Measurements from ENCODE around the gene RGS3.

Gene RGS3

GRCh38 chr9:113635586-113635985 lies 172.1 kb downstream of the RGS3 start:
- H3K4me1 ChIP-seq (ENCODE audit: insufficient read depth, low read length, severe bottlenecking) = no peaks in the 10 kb centered on the region
- H3K9me3 ChIP-seq (ENCODE audit: low read length) = no peaks in the 10 kb centered on the region
- no peak overlapping the region for H3K27ac ChIP-seq (ENCODE audit: low read depth, low read length, poor library complexity, severe bottlenecking)
- H3K79me2 ChIP-seq (ENCODE audit: insufficient read depth, low read length) = no peaks in the 10 kb centered on the region
- no peak overlapping the region for H3K4me3 ChIP-seq (ENCODE audit: low read depth, low read length, poor library complexity, severe bottlenecking)
- H2AFZ ChIP-seq (ENCODE audit: low read length) = no peak overlapping the region
- H3K36me3 ChIP-seq (ENCODE audit: insufficient read depth, low read length) = no peaks in the 10 kb centered on the region
- H3K4me2 ChIP-seq (ENCODE audit: low read length) = no peak overlapping the region
- H3K27me3 ChIP-seq (ENCODE audit: insufficient read depth, low read length) = no peaks in the 10 kb centered on the region
- H3F3A ChIP-seq (ENCODE audit: insufficient read depth, low read length) = no peaks in the 10 kb centered on the region
- no peak for TF ChIP-seq CTCF (IDR thresholded peaks at IDR 0.05; ENCODE audit: low read length)
- TF ChIP-seq EZH2 (IDR thresholded peaks at IDR 0.05; ENCODE audit: borderline replicate concordance, low read length) = no peak
- H3K9me2 ChIP-seq (ENCODE audit: low read depth, low read length) = no peaks in the 10 kb centered on the region
- H4K20me1 ChIP-seq (ENCODE audit: insufficient read depth, low read length) = no peaks in the 10 kb centered on the region
- no peak overlapping the region for H3K9ac ChIP-seq (ENCODE audit: low read length)

GRCh38 chr9:113636165-113636564 lies 172.6 kb downstream of the RGS3 start:
- Histone ChIP-seq H3K4me2 (ENCODE audit: low read length) (no peak overlapping the region), H3F3A (ENCODE audit: insufficient read depth, low read length) (no peaks in the 10 kb centered on the region), H3K9me3 (ENCODE audit: low read length) (no peaks in the 10 kb centered on the region), H3K79me2 (ENCODE audit: insufficient read depth, low read length) (no peaks in the 10 kb centered on the region), H3K4me3 (ENCODE audit: low read depth, low read length, poor library complexity, severe bottlenecking) (no peak overlapping the region), H3K9ac (ENCODE audit: low read length) (no peak overlapping the region), H3K27ac (ENCODE audit: low read depth, low read length, poor library complexity, severe bottlenecking) (no peak overlapping the region), H2AFZ (ENCODE audit: low read length) (no peak overlapping the region), H3K36me3 (ENCODE audit: insufficient read depth, low read length) (no peaks in the 10 kb centered on the region), H3K9me2 (ENCODE audit: low read depth, low read length) (no peaks in the 10 kb centered on the region), H3K27me3 (ENCODE audit: insufficient read depth, low read length) (no peaks in the 10 kb centered on the region), H4K20me1 (ENCODE audit: insufficient read depth, low read length) (no peaks in the 10 kb centered on the region), H3K4me1 (ENCODE audit: insufficient read depth, low read length, severe bottlenecking) (no peaks in the 10 kb centered on the region)
- TF ChIP-seq CTCF (IDR thresholded peaks at IDR 0.05; ENCODE audit: low read length) = no peak

- no peak overlapping the region for H3K27ac ChIP-seq (ENCODE audit: low read depth, low read length, poor library complexity, severe bottlenecking)
- no peaks in the 10 kb centered on the region for H3K9me3 ChIP-seq (ENCODE audit: low read length)
- no peak overlapping the region for H3K4me3 ChIP-seq (ENCODE audit: low read depth, low read length, poor library complexity, severe bottlenecking)
- H4K20me1 ChIP-seq (ENCODE audit: insufficient read depth, low read length) = no peaks in the 10 kb centered on the region
- no peak overlapping the region for H3K4me2 ChIP-seq (ENCODE audit: low read length)
- H3K9me2 ChIP-seq (ENCODE audit: low read depth, low read length) = no peaks in the 10 kb centered on the region
- no peak overlapping the region for H2AFZ ChIP-seq (ENCODE audit: low read length)
- H3K79me2 ChIP-seq (ENCODE audit: insufficient read depth, low read length) = no peaks in the 10 kb centered on the region
- H3K27me3 ChIP-seq (ENCODE audit: insufficient read depth, low read length) = no peaks in the 10 kb centered on the region
- H3K36me3 ChIP-seq (ENCODE audit: insufficient read depth, low read length) = no peaks in the 10 kb centered on the region
- H3F3A ChIP-seq (ENCODE audit: insufficient read depth, low read length) = no peaks in the 10 kb centered on the region
- TF ChIP-seq EZH2 (IDR thresholded peaks at IDR 0.05; ENCODE audit: borderline replicate concordance, low read length) = no peak
- no peak for TF ChIP-seq CTCF (IDR thresholded peaks at IDR 0.05; ENCODE audit: low read length)
- H3K4me1 ChIP-seq (ENCODE audit: insufficient read depth, low read length, severe bottlenecking) = no peaks in the 10 kb centered on the region
- H3K9ac ChIP-seq (ENCODE audit: low read length) = no peak overlapping the region
These were observed 173.2 kb downstream of the RGS3 start for GRCh38 chr9:113636693-113637092.
